HG03196 (cell line): ENCODE measurements around the gene ZNF597.
"Not testable (repeated sequence)": the region's sequence is repeated elsewhere in the genome, so short reads cannot be mapped to it uniquely, and the experiment has no call there.

ENCODE experiments used
- ATAC-seq: cut with Tn5 transposase; IDR thresholded peaks from one replicate; pipeline ENCODE4 v1.9.1; 2021; ENCODE audit not compliant: unreplicated experiment

Gene ZNF597

GRCh38 chr16:3476409-3476808 is 33.1 kb upstream of the ZNF597 start:
- ATAC-seq: no peak

- no peak for ATAC-seq
These were observed 32.5 kb upstream of the ZNF597 start for GRCh38 chr16:3475604-3476375.

DNA sequence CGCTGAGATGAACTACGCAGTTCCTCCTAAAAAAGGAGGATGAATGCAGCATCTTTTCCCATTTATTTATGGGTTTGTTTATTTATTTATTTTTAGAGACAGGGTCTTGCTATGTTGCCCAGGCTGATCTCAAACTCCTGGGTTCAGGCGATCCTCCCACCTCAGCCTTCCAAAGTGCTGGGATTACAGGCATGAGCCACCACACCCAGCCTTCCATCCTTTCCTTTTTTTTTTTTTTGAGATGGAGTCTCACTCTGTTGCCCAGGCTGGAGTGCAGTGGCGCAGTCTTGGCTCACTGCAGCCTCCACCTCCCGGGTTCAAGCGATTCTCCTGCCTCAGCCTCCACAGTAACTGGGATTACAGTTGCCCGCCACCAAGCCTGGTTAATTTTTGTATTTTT is 31.6 kb upstream of the ZNF597 start:
- ATAC-seq: not testable (repeated sequence)

- ATAC-seq: no peak
These were observed 31.0 kb upstream of the ZNF597 start for GRCh38 chr16:3474136-3474779.

GRCh38 chr16:3473596-3473943 is 30.3 kb upstream of the ZNF597 start:
- not testable (repeated sequence) for ATAC-seq

- ATAC-seq: no peak
These were observed 29.7 kb upstream of the ZNF597 start for GRCh38 chr16:3472878-3473595.

- no peak for ATAC-seq
These were observed 28.3 kb upstream of the ZNF597 start for GRCh38 chr16:3471518-3472176.

- no peak for ATAC-seq
These were observed 27.4 kb upstream of the ZNF597 start for GRCh38 chr16:3470723-3471122.

DNA sequence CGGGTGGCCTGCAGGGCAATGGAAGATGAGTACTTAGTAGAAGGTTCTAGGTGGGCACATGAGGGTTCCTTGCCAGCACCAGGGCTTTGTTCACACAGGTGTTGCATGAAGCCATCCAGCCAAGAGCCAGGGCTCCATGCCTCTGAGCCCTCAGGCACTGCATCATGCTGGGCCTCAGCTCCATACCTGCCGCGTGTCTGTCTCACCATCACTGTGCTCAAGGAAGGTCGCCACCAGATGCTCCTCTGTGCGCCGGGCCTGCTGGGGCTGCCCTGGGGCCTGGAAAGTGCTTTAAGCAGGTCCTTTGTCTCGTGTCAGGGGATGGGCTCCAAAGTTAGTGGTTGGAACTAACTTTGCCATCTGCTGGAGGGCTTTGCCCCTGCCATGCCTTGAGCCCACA is 26.4 kb upstream of the ZNF597 start:
- ATAC-seq: no peak

DNA sequence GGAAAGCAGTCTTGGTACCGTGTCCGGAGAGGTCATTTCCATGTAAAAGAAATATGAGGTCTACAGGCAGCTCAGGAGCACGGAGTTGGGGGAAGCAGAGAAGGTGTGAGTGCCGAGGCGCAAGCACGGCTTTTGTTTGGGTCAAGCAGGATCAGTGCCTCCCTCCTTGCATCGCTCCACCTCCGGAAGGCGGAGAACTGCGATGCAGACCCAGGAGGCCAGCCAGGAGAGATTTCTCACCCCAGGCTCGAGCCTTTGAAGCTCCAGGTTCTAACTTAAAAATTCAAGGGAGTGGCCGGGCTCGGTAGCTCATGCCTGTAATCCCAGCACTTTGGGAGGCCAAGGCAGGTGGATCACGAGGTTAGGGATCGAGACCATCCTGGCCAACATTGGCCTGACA is 25.2 kb upstream of the ZNF597 start:
- ATAC-seq: no peak

GRCh38 chr16:3467921-3468320 is 24.6 kb upstream of the ZNF597 start:
- ATAC-seq: no peak

DNA sequence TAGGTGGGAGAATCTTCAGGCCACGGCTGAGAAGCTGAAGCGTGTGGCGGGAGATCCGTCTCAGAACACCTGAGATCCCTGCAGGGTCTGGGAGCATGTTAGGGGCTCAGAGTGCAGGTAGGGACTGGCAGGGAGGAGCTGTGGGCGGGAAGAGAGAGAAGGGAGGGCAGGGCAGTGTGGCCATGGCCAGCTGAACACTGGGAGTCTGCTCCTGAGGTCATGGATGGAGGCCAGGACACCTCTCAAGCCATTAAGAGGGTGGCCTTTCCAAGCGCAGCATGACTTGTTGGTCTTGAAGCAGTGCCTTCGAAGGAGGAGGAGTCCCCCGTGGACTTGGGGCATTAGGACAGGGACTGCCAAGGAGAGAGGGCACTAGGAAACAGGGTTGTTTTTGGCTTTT is 23.9 kb upstream of the ZNF597 start:
- no peak for ATAC-seq

DNA sequence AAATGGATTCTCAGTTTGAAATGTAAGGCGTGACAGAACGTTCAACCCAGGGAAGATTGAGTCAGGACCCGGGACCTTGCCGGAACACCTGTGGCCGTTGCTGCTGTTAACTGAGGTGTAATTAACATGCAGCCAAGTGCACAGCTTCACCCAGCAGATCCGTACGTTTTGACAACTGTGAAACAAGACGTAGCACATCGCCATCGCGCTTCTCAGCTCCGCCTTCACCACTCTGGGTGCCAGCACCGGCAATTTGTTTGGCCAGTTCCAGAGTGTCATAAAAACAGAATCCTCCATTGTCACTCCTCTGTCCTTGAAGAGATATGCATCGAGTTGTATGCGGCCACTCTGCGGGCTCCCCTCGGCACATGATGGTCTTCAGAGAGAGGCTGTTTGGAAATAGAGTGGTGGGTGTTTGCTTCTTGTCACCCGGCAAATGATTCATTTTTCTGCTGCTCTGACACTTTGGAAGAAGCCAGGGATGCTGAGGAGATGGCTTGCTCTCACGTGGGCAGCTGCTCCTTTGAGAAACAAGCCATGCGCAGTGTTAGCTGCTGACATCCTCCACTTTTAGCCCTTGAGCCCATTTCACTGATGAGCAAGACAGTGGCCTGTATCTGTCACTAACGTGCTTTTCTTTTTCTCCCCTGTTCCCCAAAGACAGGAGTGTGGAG is 22.7 kb upstream of the ZNF597 start:
- ATAC-seq: no peak

- ATAC-seq: no peak
These were observed 22.0 kb upstream of the ZNF597 start for GRCh38 chr16:3465301-3465700.

DNA sequence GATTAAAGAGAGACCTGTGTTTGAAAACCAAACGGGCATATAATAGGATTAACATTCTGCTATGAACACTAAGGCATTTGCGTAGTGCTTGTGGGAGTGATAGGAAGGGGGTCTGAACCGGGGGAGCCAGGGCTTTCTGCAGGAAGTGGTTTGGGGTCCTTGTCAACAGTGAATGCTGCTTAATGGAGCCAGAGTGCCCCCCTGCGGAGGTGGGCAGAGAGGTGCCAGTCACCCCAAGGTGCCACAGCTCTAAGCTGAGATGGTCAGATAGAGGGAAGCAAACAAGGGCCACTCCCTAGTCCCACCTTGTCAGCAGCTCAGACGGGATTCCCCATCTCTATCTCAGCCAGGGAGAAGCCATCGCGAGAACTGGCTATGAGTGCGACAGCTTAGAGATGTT is 17.8 kb upstream of the ZNF597 start:
- no peak for ATAC-seq

DNA sequence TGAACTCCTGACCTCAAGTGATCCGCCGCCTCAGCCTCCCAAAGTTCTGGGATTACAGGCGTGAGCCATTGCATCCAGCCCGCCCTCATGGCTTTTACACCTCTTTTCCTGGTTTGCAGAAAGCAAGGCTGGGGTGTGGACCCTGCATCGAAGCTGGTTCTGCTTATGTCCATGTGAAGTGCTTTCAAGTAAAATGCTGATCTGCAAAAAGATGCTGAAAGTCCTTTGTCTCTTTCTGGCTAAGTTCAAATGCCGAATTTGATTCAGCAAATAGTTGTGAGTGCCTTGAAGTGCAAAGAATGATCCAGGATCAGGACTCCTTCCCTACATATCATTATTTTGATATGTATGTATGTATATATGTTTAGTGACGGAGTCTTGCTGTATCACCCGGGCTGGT is 17.3 kb upstream of the ZNF597 start:
- ATAC-seq: no peak

DNA sequence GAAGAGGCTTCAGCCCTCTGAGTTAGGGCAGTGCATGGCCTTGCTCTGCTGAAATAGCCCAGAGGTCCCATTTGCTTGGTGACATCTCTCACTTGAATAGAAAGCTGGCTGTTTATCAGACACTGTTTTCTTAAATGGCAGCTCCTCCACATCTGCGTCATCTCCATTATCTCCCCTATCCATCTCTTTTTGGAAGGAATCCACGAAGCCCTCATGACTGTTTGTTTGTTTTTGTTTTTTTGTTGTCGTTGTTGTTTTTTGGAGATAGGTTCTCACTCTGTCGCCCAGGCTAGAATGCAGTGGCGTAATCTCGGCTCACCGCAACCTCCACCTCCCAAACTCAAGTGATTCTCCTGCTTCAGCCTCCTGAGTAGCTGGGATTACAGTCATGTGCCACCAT is 16.8 kb upstream of the ZNF597 start:
- ATAC-seq: no peak

- no peak for ATAC-seq
These were observed 16.2 kb upstream of the ZNF597 start for GRCh38 chr16:3459401-3460090.

DNA sequence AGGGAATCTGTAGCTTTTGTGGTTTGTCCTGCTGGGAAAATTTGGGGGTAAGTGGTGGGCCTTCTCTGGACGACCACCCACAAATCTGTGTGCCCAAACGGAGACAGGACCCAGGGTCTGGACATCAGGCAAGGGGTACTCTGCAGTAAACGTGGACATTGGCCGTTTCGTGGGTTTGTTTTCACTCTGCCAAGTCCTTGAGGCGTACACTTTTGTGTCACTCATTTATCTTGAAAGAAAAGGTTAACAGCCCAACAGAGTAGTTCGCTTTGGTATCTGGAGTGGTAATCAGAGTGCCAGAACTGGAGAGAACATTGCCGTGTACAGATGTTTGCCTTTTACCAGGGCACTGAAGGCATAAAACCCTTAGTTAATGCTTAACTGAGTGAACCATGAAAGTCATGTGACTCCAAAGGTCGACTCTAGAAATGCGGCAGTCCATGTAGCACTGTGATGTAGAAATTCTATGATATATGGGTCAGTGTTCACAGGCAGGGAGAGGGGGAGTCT is 15.6 kb upstream of the ZNF597 start:
- no peak for ATAC-seq

GRCh38 chr16:3458278-3458851 is 15.1 kb upstream of the ZNF597 start:
- peak; percentile 17 for ATAC-seq
